WI38 (cell line): ENCODE results near the gene COL4A1.

Experiments
- H3K4me3 ChIP-seq: 2 replicates; pipeline ENCODE4 v1.5.1; 2011; ENCODE audit warnings: low read depth, mild to moderate bottlenecking, control low read depth, low read length
- TF ChIP-seq, protein P1 (sequence below): IDR thresholded peaks from 2 replicates; pipeline ENCODE4 v1.5.1; 2012; ENCODE audit warnings: low read depth, mild to moderate bottlenecking, control low read depth, low read length

Gene COL4A1

GRCh38 chr13:110211046-110211445 is 95.9 kb downstream of the COL4A1 start:
- TF ChIP-seq, protein P1, sequence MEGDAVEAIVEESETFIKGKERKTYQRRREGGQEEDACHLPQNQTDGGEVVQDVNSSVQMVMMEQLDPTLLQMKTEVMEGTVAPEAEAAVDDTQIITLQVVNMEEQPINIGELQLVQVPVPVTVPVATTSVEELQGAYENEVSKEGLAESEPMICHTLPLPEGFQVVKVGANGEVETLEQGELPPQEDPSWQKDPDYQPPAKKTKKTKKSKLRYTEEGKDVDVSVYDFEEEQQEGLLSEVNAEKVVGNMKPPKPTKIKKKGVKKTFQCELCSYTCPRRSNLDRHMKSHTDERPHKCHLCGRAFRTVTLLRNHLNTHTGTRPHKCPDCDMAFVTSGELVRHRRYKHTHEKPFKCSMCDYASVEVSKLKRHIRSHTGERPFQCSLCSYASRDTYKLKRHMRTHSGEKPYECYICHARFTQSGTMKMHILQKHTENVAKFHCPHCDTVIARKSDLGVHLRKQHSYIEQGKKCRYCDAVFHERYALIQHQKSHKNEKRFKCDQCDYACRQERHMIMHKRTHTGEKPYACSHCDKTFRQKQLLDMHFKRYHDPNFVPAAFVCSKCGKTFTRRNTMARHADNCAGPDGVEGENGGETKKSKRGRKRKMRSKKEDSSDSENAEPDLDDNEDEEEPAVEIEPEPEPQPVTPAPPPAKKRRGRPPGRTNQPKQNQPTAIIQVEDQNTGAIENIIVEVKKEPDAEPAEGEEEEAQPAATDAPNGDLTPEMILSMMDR = no peak
- H3K4me3 ChIP-seq = no peak overlapping the region

DNA sequence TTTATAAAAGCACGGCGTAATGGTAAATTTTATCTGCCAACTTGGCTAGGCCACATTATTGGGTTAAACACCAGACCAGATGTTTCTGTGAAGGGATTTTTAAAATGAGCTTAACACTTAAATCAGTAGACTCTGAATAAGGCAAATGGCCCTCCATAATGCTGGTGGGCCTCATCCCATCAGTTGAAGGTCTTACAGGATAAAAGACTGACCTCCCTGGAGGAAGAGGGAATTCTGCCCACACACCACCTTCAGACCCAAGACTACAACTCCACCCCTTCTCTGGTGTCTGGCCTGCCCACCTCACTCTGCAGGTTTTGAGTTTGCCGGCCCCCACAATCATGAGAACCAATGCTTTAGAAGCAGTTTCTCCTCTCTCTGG is 96.4 kb downstream of the COL4A1 start:
- TF ChIP-seq, protein P1 = no peak
- H3K4me3 ChIP-seq = no peak overlapping the region

GRCh38 chr13:110209950-110210603 is 96.9 kb downstream of the COL4A1 start:
- TF ChIP-seq, protein P1 = no peak
- H3K4me3 ChIP-seq = no peak overlapping the region

GRCh38 chr13:110208116-110208515 is 98.8 kb downstream of the COL4A1 start:
- no peak overlapping the region for H3K4me3 ChIP-seq
- TF ChIP-seq, protein P1 = no peak

GRCh38 chr13:110206996-110207395 is 100.0 kb downstream of the COL4A1 start:
- TF ChIP-seq, protein P1 = no peak
- H3K4me3 ChIP-seq = no peak overlapping the region

DNA sequence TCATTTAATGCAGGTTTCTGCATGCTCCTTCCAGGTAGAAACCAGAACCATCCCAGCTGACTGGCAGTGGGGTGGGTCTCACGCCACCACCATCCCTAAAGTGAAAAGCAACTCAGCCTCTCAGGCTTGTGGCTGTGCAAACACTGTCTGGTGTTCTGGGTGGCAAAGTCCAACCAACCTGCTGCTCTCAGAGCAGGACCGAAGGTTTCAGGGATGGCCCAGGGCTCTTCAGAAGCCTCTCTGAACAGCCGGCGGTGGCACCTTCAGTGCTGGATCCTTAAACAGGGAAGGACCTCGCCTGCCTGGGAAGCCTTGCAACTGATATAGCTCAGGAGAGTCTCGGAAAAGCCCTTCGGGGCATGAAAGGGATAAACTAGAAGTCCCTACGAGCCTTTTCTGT is 100.8 kb downstream of the COL4A1 start:
- TF ChIP-seq, protein P1 = no peak
- no peak overlapping the region for H3K4me3 ChIP-seq

GRCh38 chr13:110201114-110201513 is 105.8 kb downstream of the COL4A1 start:
- TF ChIP-seq, protein P1 = no peak
- H3K4me3 ChIP-seq = no peak overlapping the region
